Ovary (tissue), 3 donors: ENCODE measurements around the gene LCNL1.

Experiments used
- POLR2A ChIP-seq: fragments of 450-650 bp; IDR thresholded peaks from one replicate; pipeline ENCODE4 v1.6.1; 2017; ENCODE audit warnings: antibody characterized with exemption, mild to moderate bottlenecking, moderate library complexity
- TF ChIP-seq, protein P1 (sequence below), 3 donors: fragments of 450-650 bp in 2 of 3; fragments of 200-600 bp in 1 of 3; IDR thresholded peaks; one replicate each; pipeline versions ENCODE4 v1.5.1 to v1.8.0; 2016 to 2022; ENCODE audit warnings: antibody characterized with exemption in 3 of 3, mild to moderate bottlenecking in 1 of 3
- donor health status: DM: no; HTN: no; CAD: no.

- TF ChIP-seq, protein P1, sequence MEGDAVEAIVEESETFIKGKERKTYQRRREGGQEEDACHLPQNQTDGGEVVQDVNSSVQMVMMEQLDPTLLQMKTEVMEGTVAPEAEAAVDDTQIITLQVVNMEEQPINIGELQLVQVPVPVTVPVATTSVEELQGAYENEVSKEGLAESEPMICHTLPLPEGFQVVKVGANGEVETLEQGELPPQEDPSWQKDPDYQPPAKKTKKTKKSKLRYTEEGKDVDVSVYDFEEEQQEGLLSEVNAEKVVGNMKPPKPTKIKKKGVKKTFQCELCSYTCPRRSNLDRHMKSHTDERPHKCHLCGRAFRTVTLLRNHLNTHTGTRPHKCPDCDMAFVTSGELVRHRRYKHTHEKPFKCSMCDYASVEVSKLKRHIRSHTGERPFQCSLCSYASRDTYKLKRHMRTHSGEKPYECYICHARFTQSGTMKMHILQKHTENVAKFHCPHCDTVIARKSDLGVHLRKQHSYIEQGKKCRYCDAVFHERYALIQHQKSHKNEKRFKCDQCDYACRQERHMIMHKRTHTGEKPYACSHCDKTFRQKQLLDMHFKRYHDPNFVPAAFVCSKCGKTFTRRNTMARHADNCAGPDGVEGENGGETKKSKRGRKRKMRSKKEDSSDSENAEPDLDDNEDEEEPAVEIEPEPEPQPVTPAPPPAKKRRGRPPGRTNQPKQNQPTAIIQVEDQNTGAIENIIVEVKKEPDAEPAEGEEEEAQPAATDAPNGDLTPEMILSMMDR (IDR thresholded peaks at IDR 0.05) = no peak
- no peak for TF ChIP-seq POLR2A
These were observed 1.8 kb downstream of the LCNL1 start for GRCh38 chr9:136984464-136985026.
